ENCODE results near the gene SLC37A1. TPM values are rescaled to one million over a fixed set of nuclear protein-coding genes. Genes with fewer than 3 reads are reported as not detected.

Gene SLC37A1
- total RNA-seq, 1 donor from 2014 or later = 14.0 TPM

GRCh38 chr21:42564561-42564971 is 50.9 kb downstream of the SLC37A1 start:
- DNase-seq = no peak

- no peak for DNase-seq
Observed at GRCh38 chr21:42565206-42565810, 51.7 kb downstream of the SLC37A1 start.

GRCh38 chr21:42565886-42566523 is 52.4 kb downstream of the SLC37A1 start:
- DNase-seq = no peak

- DNase-seq = no peak
Observed at GRCh38 chr21:42566524-42567213, 53.0 kb downstream of the SLC37A1 start.

GRCh38 chr21:42567214-42567555 is 53.5 kb downstream of the SLC37A1 start:
- no peak for DNase-seq

- no peak for DNase-seq
Observed at GRCh38 chr21:42567861-42568260, 54.2 kb downstream of the SLC37A1 start.

- no peak for DNase-seq
Observed at GRCh38 chr21:42568376-42568775, 54.7 kb downstream of the SLC37A1 start.

GRCh38 chr21:42568866-42569731 is 55.4 kb downstream of the SLC37A1 start:
- no peak for DNase-seq

- no peak for DNase-seq
Observed at GRCh38 chr21:42569732-42570301, 56.2 kb downstream of the SLC37A1 start.

GRCh38 chr21:42570362-42570761 is 56.7 kb downstream of the SLC37A1 start:
- no peak for DNase-seq

- DNase-seq = peak; percentile 7
Observed at GRCh38 chr21:42570841-42571387, 57.3 kb downstream of the SLC37A1 start.

- no peak for DNase-seq
Observed at GRCh38 chr21:42571391-42572150, 57.9 kb downstream of the SLC37A1 start.

- no peak for DNase-seq
Observed at GRCh38 chr21:42572906-42573495, 59.3 kb downstream of the SLC37A1 start.

GRCh38 chr21:42574234-42575027 is 60.8 kb downstream of the SLC37A1 start:
- peak; percentile 51 for DNase-seq

GRCh38 chr21:42575111-42575510 is 61.5 kb downstream of the SLC37A1 start:
- no peak for DNase-seq

GRCh38 chr21:42576639-42577038 is 63.0 kb downstream of the SLC37A1 start:
- DNase-seq = no peak

- DNase-seq = no peak
Observed at GRCh38 chr21:42578034-42578433, 64.4 kb downstream of the SLC37A1 start.

GRCh38 chr21:42578761-42579415 is 65.2 kb downstream of the SLC37A1 start:
- DNase-seq = no peak

GRCh38 chr21:42579456-42580075 is 65.9 kb downstream of the SLC37A1 start:
- no peak for DNase-seq
